ENCODE measurements around the gene OR1J1.

OR1J1 gene

DNA sequence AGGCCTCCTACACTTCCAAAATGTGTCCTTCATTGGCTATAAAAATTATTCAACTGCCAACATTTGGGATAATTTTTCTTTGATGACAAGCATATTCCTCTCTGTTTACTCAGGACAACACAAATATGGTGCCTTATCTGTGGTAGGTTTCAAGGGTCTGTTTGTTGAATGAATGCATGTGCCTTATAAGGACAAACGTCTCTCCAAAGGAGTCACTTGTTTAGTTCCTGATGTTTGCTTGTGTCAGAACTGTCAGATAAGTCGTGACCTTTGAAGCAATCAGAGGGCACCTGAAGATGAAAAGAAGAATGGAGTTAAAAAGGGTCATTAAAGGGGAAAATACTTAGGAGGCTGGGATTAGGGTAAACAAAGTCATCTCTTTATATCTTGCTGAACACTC, 29.2 kb upstream of the OR1J1 start:
- no peak for DNase-seq (ENCODE audit: low read depth, low spot score)
- H3K4me1 ChIP-seq (ENCODE audit: insufficient read depth, insufficient read length), result no peaks in the 10 kb centered on the region
- no peak overlapping the region for H3K9ac ChIP-seq (ENCODE audit: insufficient read length, low read depth)
- no peaks in the 10 kb centered on the region for H3K36me3 ChIP-seq (ENCODE audit: insufficient read depth, insufficient read length, low read length)
- H3K4me3 ChIP-seq (ENCODE audit: insufficient read length, low read depth), result no peak overlapping the region
- H3K9me3 ChIP-seq (ENCODE audit: insufficient read depth, low read length), result no peaks in the 10 kb centered on the region
- TF ChIP-seq YY1 (IDR thresholded peaks at IDR 0.05; ENCODE audit: insufficient read depth, insufficient read length) (no peak), SUZ12 (IDR thresholded peaks at IDR 0.05; ENCODE audit: extremely low read depth, insufficient read depth, insufficient read length) (no peak), ZNF274 (IDR thresholded peaks at IDR 0.05; ENCODE audit: low read depth, low read length) (no peak)
- no peaks in the 10 kb centered on the region for H3K27me3 ChIP-seq (ENCODE audit: insufficient read depth, insufficient read length)

DNA sequence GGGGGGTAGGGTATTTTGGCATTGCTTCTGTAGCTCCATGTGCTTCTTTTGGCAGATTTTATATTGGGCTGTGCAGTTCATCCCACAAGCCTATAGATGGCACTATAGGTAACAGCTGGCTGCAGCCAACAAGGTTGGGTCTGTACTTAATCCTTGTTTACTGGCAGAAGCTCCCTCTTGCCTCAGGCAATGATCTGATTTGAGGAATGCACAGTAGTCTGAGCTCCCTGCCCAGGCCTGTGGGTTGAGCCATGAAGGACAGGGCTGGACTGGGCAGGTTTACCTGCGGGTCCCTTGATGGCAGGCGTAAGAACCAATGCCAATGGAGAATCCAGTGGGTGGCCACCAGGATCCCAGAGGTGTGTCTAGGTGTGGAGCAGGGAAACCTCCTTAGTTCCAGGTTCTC, 21.2 kb upstream of the OR1J1 start:
- Histone ChIP-seq H3K36me3 (ENCODE audit: insufficient read depth, insufficient read length, low read length) (no peaks in the 10 kb centered on the region), H3K4me1 (ENCODE audit: insufficient read depth, insufficient read length) (peaks cover 3% of the 10 kb centered on the region), H3K4me3 (ENCODE audit: insufficient read length, low read depth) (no peak overlapping the region), H3K27me3 (ENCODE audit: insufficient read depth, insufficient read length) (no peaks in the 10 kb centered on the region), H3K9ac (ENCODE audit: insufficient read length, low read depth) (no peak overlapping the region), H3K9me3 (ENCODE audit: insufficient read depth, low read length) (no peaks in the 10 kb centered on the region; the same call in 1 of the 2 replicates)
- peak; percentile 83 for DNase-seq (ENCODE audit: low read depth, low spot score)
- no peak for TF ChIP-seq YY1 (IDR thresholded peaks at IDR 0.05; ENCODE audit: insufficient read depth, insufficient read length)
- TF ChIP-seq SUZ12 (IDR thresholded peaks at IDR 0.05; ENCODE audit: extremely low read depth, insufficient read depth, insufficient read length), result no peak
- TF ChIP-seq ZNF274 (IDR thresholded peaks at IDR 0.05; ENCODE audit: low read depth, low read length), result no peak

DNA sequence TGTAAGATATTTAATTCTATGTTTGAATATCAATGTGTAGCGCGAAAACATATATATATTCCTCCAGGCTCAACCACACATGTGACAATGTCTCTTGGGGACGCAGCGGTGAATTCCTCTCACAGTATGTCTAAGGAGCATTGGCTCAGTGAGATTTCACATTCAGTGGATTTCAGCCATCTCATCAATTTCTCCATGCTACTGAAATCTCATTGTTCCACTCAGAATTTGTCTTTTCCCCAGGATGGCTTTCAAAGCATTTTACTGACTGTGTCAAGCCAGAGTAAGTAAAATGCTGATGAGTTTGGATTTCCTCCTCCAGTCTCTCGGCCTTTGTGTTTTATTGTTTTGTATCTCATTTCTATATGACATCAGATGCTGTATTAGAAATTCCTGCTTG, 1.3 kb upstream of the OR1J1 start:
- Histone ChIP-seq H3K9ac (ENCODE audit: insufficient read length, low read depth) (no peak overlapping the region), H3K4me3 (ENCODE audit: insufficient read length, low read depth) (no peak overlapping the region), H3K9me3 (ENCODE audit: insufficient read depth, low read length) (no peaks in the 10 kb centered on the region), H3K27me3 (ENCODE audit: insufficient read depth, insufficient read length) (no peaks in the 10 kb centered on the region), H3K36me3 (ENCODE audit: insufficient read depth, insufficient read length, low read length) (no peaks in the 10 kb centered on the region), H3K4me1 (ENCODE audit: insufficient read depth, insufficient read length) (no peaks in the 10 kb centered on the region)
- TF ChIP-seq ZNF274 (IDR thresholded peaks at IDR 0.05; ENCODE audit: low read depth, low read length) (no peak), YY1 (IDR thresholded peaks at IDR 0.05; ENCODE audit: insufficient read depth, insufficient read length) (no peak), SUZ12 (IDR thresholded peaks at IDR 0.05; ENCODE audit: extremely low read depth, insufficient read depth, insufficient read length) (no peak)
- DNase-seq (ENCODE audit: low read depth, low spot score), result no peak

DNA sequence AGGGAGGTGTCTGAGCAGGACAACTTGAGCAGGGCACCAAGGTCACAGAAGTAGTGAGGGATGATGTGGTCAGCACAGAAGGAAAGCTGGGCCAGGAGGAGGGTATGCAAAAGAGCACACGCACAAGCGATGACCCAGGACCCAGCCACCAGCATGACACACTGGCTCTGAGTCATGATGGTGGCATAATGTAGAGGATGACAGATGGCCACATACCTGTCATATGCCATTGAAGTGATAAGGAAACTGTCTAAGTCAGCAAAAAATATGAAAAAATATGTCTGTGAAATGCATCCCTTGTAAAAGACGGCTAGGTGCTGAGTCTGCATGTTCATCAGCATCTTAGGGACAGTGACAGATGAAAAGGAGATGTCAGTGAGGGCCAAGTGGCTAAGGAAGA, 380 bp downstream of the OR1J1 start:
- DNase-seq (ENCODE audit: low read depth, low spot score), result no peak
- Histone ChIP-seq H3K4me3 (ENCODE audit: insufficient read length, low read depth) (no peak overlapping the region), H3K27me3 (ENCODE audit: insufficient read depth, insufficient read length) (no peaks in the 10 kb centered on the region), H3K9ac (ENCODE audit: insufficient read length, low read depth) (no peak overlapping the region), H3K36me3 (ENCODE audit: insufficient read depth, insufficient read length, low read length) (no peaks in the 10 kb centered on the region), H3K4me1 (ENCODE audit: insufficient read depth, insufficient read length) (no peaks in the 10 kb centered on the region), H3K9me3 (ENCODE audit: insufficient read depth, low read length) (no peaks in the 10 kb centered on the region)
- no peak for TF ChIP-seq YY1 (IDR thresholded peaks at IDR 0.05; ENCODE audit: insufficient read depth, insufficient read length)
- TF ChIP-seq SUZ12 (IDR thresholded peaks at IDR 0.05; ENCODE audit: extremely low read depth, insufficient read depth, insufficient read length), result no peak
- no peak for TF ChIP-seq ZNF274 (IDR thresholded peaks at IDR 0.05; ENCODE audit: low read depth, low read length)

DNA sequence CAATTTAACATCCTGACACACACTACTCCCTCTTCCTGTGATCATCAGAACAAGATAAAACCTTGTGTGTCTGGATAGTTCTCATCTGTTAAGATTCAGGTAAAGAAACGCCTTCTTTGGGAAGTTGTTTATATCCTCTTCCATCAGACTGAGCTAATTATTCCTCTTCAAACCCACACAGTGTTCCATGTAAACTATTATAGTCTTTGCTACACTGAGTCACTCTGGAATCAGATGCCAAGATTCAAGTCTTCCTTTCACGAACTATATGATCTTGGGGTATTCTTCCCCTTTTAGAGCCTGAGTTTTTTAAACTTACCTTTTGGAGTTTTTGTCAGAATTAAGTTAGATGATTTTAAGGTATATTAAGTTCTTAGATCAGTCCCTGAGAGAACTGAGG, 2.0 kb downstream of the OR1J1 start:
- H3K4me1 ChIP-seq (ENCODE audit: insufficient read depth, insufficient read length), result no peaks in the 10 kb centered on the region
- TF ChIP-seq YY1 (IDR thresholded peaks at IDR 0.05; ENCODE audit: insufficient read depth, insufficient read length), result no peak
- no peak for TF ChIP-seq ZNF274 (IDR thresholded peaks at IDR 0.05; ENCODE audit: low read depth, low read length)
- TF ChIP-seq SUZ12 (IDR thresholded peaks at IDR 0.05; ENCODE audit: extremely low read depth, insufficient read depth, insufficient read length), result no peak
- H3K36me3 ChIP-seq (ENCODE audit: insufficient read depth, insufficient read length, low read length), result no peaks in the 10 kb centered on the region
- no peaks in the 10 kb centered on the region for H3K9me3 ChIP-seq (ENCODE audit: insufficient read depth, low read length)
- H3K27me3 ChIP-seq (ENCODE audit: insufficient read depth, insufficient read length), result no peaks in the 10 kb centered on the region
- no peak overlapping the region for H3K4me3 ChIP-seq (ENCODE audit: insufficient read length, low read depth)
- no peak overlapping the region for H3K9ac ChIP-seq (ENCODE audit: insufficient read length, low read depth)
- DNase-seq (ENCODE audit: low read depth, low spot score), result no peak

DNA sequence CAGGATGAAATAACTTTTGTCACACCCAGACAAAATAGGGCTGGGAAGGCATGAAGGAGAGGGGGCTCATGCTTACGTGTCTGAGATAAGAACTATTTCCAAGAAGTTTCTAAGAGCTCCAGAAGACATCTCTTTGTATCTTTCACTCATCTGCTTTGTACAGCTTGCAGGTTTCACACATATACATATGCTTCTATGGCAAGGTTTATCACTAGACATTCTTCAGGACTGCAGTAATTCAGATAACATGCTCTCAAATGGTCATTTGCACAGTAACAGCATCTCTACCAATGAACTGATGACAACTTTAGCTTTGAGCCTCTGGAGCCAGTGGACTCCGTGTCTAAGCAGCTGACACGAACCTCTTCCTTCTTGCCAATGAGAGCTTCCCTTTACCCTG, 3.2 kb downstream of the OR1J1 start:
- no peaks in the 10 kb centered on the region for H3K27me3 ChIP-seq (ENCODE audit: insufficient read depth, insufficient read length)
- no peak overlapping the region for H3K4me3 ChIP-seq (ENCODE audit: insufficient read length, low read depth)
- no peaks in the 10 kb centered on the region for H3K4me1 ChIP-seq (ENCODE audit: insufficient read depth, insufficient read length)
- H3K9ac ChIP-seq (ENCODE audit: insufficient read length, low read depth), result no peak overlapping the region
- H3K9me3 ChIP-seq (ENCODE audit: insufficient read depth, low read length), result peaks cover 10% of the 10 kb centered on the region; the same call in 1 of the 2 replicates
- no peaks in the 10 kb centered on the region for H3K36me3 ChIP-seq (ENCODE audit: insufficient read depth, insufficient read length, low read length)
- TF ChIP-seq ZNF274 (IDR thresholded peaks at IDR 0.05; ENCODE audit: low read depth, low read length), result no peak
- TF ChIP-seq SUZ12 (IDR thresholded peaks at IDR 0.05; ENCODE audit: extremely low read depth, insufficient read depth, insufficient read length), result no peak
- TF ChIP-seq YY1 (IDR thresholded peaks at IDR 0.05; ENCODE audit: insufficient read depth, insufficient read length), result no peak
- no peak for DNase-seq (ENCODE audit: low read depth, low spot score)

DNA sequence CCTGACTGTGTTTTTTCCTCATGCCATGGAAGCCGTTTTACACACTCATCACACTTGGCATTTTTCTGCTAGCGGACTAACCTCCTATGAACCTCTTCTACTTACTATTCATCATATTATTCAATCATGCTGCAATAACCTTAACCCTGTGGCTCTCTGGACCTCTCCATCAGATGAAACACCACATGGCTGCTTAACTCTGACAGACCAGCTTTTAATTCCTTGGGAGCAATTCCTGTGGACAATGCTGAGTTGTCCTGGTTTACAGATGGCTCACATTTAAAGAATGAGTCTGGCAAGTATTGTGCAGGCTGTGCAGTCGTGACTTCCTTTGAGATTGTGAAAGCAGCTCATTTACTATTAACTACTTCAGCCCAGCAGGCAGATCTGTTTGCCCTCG, 9.0 kb downstream of the OR1J1 start:
- H3K4me1 ChIP-seq (ENCODE audit: insufficient read depth, insufficient read length), result no peaks in the 10 kb centered on the region
- DNase-seq (ENCODE audit: low read depth, low spot score), result no peak
- H3K27me3 ChIP-seq (ENCODE audit: insufficient read depth, insufficient read length), result no peaks in the 10 kb centered on the region
- H3K9me3 ChIP-seq (ENCODE audit: insufficient read depth, low read length), result peaks cover 15% of the 10 kb centered on the region; the same call in 1 of the 2 replicates
- H3K9ac ChIP-seq (ENCODE audit: insufficient read length, low read depth), result no peak overlapping the region
- TF ChIP-seq YY1 (IDR thresholded peaks at IDR 0.05; ENCODE audit: insufficient read depth, insufficient read length) (no peak), ZNF274 (IDR thresholded peaks at IDR 0.05; ENCODE audit: low read depth, low read length) (no peak), SUZ12 (IDR thresholded peaks at IDR 0.05; ENCODE audit: extremely low read depth, insufficient read depth, insufficient read length) (no peak)
- H3K4me3 ChIP-seq (ENCODE audit: insufficient read length, low read depth), result no peak overlapping the region
- no peaks in the 10 kb centered on the region for H3K36me3 ChIP-seq (ENCODE audit: insufficient read depth, insufficient read length, low read length)
